ENCODE results near the gene PGLYRP2.

- TF ChIP-seq EZH2 (IDR thresholded peaks at IDR 0.05; ENCODE audit: borderline replicate concordance, low read depth, low read length, severe bottlenecking), result no peak
- no peak for TF ChIP-seq POLR2A (IDR thresholded peaks at IDR 0.05; ENCODE audit: low read depth, low read length)
- TF ChIP-seq CTCF (IDR thresholded peaks at IDR 0.05; ENCODE audit: extremely low read depth in 1 of 2, insufficient read depth in 1 of 2, low read depth in 1 of 2, low read length in 2 of 2), result no peak
- no peak for TF ChIP-seq GATA2 (IDR thresholded peaks at IDR 0.05; ENCODE audit: insufficient read depth, insufficient read length, low read depth, low read length)
- TF ChIP-seq POLR2AphosphoS5 (IDR thresholded peaks at IDR 0.05; ENCODE audit: insufficient read depth, low read depth, low read length), result no peak
- no peak for TF ChIP-seq MYC (IDR thresholded peaks at IDR 0.05; ENCODE audit: low read depth, low read length)
- TF ChIP-seq MAX (IDR thresholded peaks at IDR 0.05; ENCODE audit: insufficient read depth, insufficient read length), result no peak
Observed at GRCh38 chr19:15433519-15434069, 45.7 kb downstream of the PGLYRP2 start.
